ENCODE results near the gene GHRHR. TPM values are rescaled to one million over a fixed set of nuclear protein-coding genes. Genes with fewer than 3 reads are reported as not detected.

The GHRHR gene
- total and polyA plus RNA-seq, 2 of the 4 experiments (the other 2 are of a cell fraction), result not detected

DNA sequence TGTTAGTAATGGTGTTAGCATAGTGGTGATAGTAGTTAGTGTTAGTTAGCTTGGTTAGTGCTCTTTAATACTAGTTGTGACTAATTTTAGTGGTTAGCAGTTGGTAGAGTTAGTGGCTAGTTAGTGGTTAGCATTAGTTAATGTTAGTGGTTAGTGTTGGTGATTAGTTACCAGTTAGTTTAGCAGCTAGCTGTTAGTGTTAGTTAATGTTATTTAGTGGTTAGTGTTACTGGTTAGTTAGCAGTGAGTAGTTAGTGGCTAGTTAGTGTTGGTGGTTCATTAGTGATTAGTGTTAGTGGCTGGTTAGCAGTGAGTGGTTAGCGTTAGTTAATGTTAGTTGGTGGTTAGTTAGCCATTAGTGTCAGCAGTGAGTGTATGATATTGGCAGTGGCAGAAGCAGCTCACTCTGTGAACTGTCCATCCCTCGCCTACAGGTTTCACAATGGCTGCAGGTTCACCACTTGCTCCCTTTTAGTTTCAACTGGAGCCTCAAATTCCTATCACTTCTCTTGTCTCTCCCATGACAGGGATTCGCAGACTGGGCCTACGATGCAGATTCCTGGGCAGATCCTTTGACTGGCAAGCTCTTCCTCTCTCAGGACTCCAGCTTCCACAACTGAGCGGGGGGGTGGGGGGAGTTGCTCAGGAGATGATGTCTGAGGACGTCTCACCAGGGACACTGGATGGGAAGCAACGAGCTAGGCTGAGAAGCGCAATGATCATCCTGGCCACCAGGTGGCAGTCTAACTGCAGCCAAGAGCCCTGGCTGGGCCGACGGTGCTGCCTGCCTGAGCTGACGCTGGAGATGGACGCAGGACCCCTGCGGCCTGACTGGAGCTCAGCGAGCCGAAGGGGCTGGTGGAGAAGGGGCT lies 19.5 kb downstream of the GHRHR start (continued):
- TF ChIP-seq RFX5 (IDR thresholded peaks at IDR 0.05; ENCODE audit: low read depth, low read length) (no peak), NFE2L2 (IDR thresholded peaks at IDR 0.05; ENCODE audit: low read depth, low read length) (no peak)

DNA sequence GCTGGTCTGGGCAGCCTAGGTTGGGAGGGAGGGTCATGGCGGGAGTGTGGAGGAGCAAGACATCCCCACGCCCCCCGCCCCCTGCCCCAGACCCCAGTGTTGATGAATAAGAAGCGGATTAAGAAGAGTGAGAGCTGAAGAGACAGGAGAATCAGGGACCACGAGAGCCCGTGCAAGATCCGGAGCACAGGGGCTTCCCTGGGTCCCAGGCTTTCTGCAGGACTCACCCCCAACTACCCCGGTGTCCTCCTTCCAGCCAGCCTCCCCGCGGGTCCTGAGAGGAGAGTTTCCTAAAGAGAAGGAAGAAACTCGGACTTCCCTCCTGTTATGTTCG lies 20.1 kb downstream of the GHRHR start:
- Histone ChIP-seq H3K27me3 (ENCODE audit: control insufficient read depth, insufficient read depth, low read length) (peaks cover 34% of the 10 kb centered on the region), H3K14ac (replicated peaks; ENCODE audit: low read depth, low read length) (no peak overlapping the region), H2BK15ac (ENCODE audit: low read depth, low read length) (no peak overlapping the region), H3K4ac (ENCODE audit: low read depth, low read length) (no peak overlapping the region), H3K9me3 (ENCODE audit: control insufficient read depth, insufficient read depth, low read length) (no peaks in the 10 kb centered on the region), H3K27ac (ENCODE audit: insufficient read depth, low read length) (no peak overlapping the region), H3K9me1 (ENCODE audit: insufficient read depth, low read length) (no peaks in the 10 kb centered on the region), H3K18ac (ENCODE audit: low read depth, low read length) (no peak overlapping the region), H4K8ac (ENCODE audit: low read depth in 2 of 2, low read length in 2 of 2) (no peak overlapping the region), H2BK20ac (ENCODE audit: low read depth, low read length) (no peak overlapping the region), H2AK9ac (replicated peaks; ENCODE audit: low read depth, low read length, poor library complexity) (no peak overlapping the region), H2AK5ac (ENCODE audit: low read depth, low read length) (no peak overlapping the region), H4K91ac (ENCODE audit: insufficient read depth, low read depth, low read length) (no peak overlapping the region), H2BK5ac (ENCODE audit: low read depth, low read length, poor library complexity, severe bottlenecking) (no peak overlapping the region), H3K9ac (ENCODE audit: low read depth, low read length) (no peak overlapping the region), H3K56ac (ENCODE audit: extremely low read depth, insufficient read depth, low read length) (no peak overlapping the region), H3K4me2 (ENCODE audit: low read depth, low read length) (no peak overlapping the region), H3K79me1 (ENCODE audit: low read depth in 1 of 2, low read length in 2 of 2) (no peaks in the 10 kb centered on the region), H2AFZ (replicated peaks; ENCODE audit: low read length, poor library complexity) (peak overlapping the region; percentile 67), H4K5ac (ENCODE audit: low read depth, low read length) (no peak overlapping the region), H2BK120ac (ENCODE audit: low read depth, low read length) (no peak overlapping the region), H3K36me3 (ENCODE audit: control insufficient read depth, insufficient read depth, low read length) (no peaks in the 10 kb centered on the region), H3K23ac (ENCODE audit: low read depth, low read length) (no peak overlapping the region), H3K4me1 (ENCODE audit: control insufficient read depth, insufficient read depth, low read length) (no peaks in the 10 kb centered on the region), H4K20me1 (ENCODE audit: insufficient read depth, low read length) (no peaks in the 10 kb centered on the region), H3K4me3 (ENCODE audit: insufficient read depth, low read depth, low read length) (no peak overlapping the region)
- no CpG with 5 or more reads among the region's 12 CpGs for WGBS, 2 experiments (ENCODE audit: extremely low coverage in 2 of 2, insufficient read length in 1 of 2)
- CTCF ChIA-PET, result interaction anchor here (0.8 to 6.1 kb wide), 13 partner anchors 12 to 1506 kb away, joined by 3 to 83 read pairs (median 4); partner anchors contain the start of gene LSM5
- ATAC-seq (ENCODE audit: low read depth) (no peak; the same call in 1 of the 2 replicates), DNase-seq (no peak)
- TF ChIP-seq FOS (IDR thresholded peaks at IDR 0.05; ENCODE audit: low read depth, low read length) (no peak), RCOR1 (IDR thresholded peaks at IDR 0.05; ENCODE audit: insufficient replicate concordance, low read length) (no peak), BHLHE40 (IDR thresholded peaks at IDR 0.05; ENCODE audit: low read depth, low read length) (no peak), CHD1 (IDR thresholded peaks at IDR 0.05; ENCODE audit: low read depth, low read length) (no peak), MAFK (IDR thresholded peaks at IDR 0.05; ENCODE audit: low read depth, low read length) (no peak), RFX5 (IDR thresholded peaks at IDR 0.05; ENCODE audit: low read depth, low read length) (no peak), MAZ (IDR thresholded peaks at IDR 0.05; ENCODE audit: borderline replicate concordance, low read depth, low read length) (no peak), MXI1 (IDR thresholded peaks at IDR 0.05; ENCODE audit: borderline replicate concordance, low read depth, low read length) (no peak), RAD21 (IDR thresholded peaks at IDR 0.05; ENCODE audit: low read length) (no peak), CEBPB (IDR thresholded peaks at IDR 0.05; ENCODE audit: low read depth, low read length) (no peak), POLR2A (IDR thresholded peaks at IDR 0.05; ENCODE audit: low read depth, low read length) (no peak)
- TF ChIP-seq, protein P1, sequence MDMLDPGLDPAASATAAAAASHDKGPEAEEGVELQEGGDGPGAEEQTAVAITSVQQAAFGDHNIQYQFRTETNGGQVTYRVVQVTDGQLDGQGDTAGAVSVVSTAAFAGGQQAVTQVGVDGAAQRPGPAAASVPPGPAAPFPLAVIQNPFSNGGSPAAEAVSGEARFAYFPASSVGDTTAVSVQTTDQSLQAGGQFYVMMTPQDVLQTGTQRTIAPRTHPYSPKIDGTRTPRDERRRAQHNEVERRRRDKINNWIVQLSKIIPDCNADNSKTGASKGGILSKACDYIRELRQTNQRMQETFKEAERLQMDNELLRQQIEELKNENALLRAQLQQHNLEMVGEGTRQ (IDR thresholded peaks at IDR 0.05; ENCODE audit: low read depth, low read length), result no peak
- TF ChIP-seq, protein P2, sequence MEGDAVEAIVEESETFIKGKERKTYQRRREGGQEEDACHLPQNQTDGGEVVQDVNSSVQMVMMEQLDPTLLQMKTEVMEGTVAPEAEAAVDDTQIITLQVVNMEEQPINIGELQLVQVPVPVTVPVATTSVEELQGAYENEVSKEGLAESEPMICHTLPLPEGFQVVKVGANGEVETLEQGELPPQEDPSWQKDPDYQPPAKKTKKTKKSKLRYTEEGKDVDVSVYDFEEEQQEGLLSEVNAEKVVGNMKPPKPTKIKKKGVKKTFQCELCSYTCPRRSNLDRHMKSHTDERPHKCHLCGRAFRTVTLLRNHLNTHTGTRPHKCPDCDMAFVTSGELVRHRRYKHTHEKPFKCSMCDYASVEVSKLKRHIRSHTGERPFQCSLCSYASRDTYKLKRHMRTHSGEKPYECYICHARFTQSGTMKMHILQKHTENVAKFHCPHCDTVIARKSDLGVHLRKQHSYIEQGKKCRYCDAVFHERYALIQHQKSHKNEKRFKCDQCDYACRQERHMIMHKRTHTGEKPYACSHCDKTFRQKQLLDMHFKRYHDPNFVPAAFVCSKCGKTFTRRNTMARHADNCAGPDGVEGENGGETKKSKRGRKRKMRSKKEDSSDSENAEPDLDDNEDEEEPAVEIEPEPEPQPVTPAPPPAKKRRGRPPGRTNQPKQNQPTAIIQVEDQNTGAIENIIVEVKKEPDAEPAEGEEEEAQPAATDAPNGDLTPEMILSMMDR (conservative IDR thresholded peaks at IDR 0.05; ENCODE audit: low read depth, low read length), result no peak
- intact Hi-C loops (cut with micrococcal nuclease), result loop anchor here (1.0 to 5.0 kb wide), 4 partner anchors 138 to 752 kb away; no protein-coding TSS in a partner anchor
- BruUV-seq (replicated peaks), result no TSS peak
- in situ Hi-C loops (cut with MboI; ENCODE audit: low sequenced_read_pairs), result loop anchor here (5.0 kb wide), 1 partner anchor 138 kb away; no protein-coding TSS in a partner anchor
- dilution Hi-C loops (cut with HindIII; ENCODE audit: low sequenced_read_pairs, unreplicated experiment), result no loop called here
- POLR2A ChIA-PET (ENCODE audit: unreplicated experiment), result interaction anchor here (1.0 kb wide), 1 partner anchor 139 kb away, joined by 6 read pairs; no protein-coding TSS in a partner anchor
